GM12864 (cell line): Measurements from ENCODE around the gene COL10A1.

Source experiments
- DNase-seq: peaks from one replicate; pipeline ENCODE4 v3.0.0-alpha.2; 2011; ENCODE audit warnings: low read depth
- H3K4me3 ChIP-seq: 2 replicates; pipeline ENCODE4 v1.5.1; 2011; ENCODE audit warnings: mild to moderate bottlenecking, low read depth, low read length, control low read depth
- TF ChIP-seq, protein P1 (sequence below): IDR thresholded peaks from 2 replicates; pipeline ENCODE4 v1.5.1; 2011; ENCODE audit warnings: low read depth, mild to moderate bottlenecking, moderate library complexity, low read length, control low read depth, inconsistent platforms; ENCODE audit errors: missing control alignments

Gene COL10A1

DNA sequence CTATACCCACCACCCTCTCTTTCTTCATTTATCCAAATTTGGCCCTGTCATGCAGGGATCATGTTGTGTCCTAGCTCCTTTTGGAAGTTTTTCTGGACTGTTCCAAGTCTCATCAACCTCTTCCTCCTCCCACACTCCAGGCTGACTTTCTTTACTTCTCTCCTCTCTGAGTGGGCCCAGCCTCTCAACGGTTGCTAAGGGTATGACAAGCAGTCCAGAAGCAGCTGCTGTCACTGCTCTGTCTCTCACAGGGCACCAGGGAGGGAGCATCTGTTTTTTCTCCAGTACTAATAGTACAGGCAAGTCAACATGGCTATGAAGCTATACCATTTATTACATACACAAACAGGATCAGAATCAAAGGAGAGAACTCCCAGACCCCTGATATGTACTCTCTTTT lies 17.1 kb downstream of the COL10A1 start:
- H3K4me3 ChIP-seq = no peak overlapping the region
- no peak for DNase-seq
- TF ChIP-seq, protein P1, sequence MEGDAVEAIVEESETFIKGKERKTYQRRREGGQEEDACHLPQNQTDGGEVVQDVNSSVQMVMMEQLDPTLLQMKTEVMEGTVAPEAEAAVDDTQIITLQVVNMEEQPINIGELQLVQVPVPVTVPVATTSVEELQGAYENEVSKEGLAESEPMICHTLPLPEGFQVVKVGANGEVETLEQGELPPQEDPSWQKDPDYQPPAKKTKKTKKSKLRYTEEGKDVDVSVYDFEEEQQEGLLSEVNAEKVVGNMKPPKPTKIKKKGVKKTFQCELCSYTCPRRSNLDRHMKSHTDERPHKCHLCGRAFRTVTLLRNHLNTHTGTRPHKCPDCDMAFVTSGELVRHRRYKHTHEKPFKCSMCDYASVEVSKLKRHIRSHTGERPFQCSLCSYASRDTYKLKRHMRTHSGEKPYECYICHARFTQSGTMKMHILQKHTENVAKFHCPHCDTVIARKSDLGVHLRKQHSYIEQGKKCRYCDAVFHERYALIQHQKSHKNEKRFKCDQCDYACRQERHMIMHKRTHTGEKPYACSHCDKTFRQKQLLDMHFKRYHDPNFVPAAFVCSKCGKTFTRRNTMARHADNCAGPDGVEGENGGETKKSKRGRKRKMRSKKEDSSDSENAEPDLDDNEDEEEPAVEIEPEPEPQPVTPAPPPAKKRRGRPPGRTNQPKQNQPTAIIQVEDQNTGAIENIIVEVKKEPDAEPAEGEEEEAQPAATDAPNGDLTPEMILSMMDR = no peak

DNA sequence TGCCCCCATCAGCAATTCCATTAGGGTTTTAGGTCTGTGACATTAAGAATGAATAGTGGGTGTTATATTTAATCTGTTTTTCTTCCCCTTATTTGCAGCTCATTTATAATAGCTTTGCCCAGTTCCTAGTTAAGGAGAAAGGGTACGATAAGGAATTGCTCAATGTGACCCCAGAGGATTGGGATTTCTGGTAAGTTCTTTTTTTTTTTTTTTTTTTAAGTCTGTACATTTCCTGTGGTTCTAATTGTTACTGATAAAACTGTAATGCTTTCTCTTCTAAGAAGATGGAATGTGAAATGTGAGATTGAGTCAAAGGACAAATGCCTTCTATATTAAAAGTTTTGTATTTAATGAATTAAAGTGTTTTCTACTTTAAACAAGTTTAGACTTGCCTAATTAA lies 19.8 kb downstream of the COL10A1 start:
- TF ChIP-seq, protein P1 = no peak
- H3K4me3 ChIP-seq = no peak overlapping the region; the same call in 1 of the 2 replicates

DNA sequence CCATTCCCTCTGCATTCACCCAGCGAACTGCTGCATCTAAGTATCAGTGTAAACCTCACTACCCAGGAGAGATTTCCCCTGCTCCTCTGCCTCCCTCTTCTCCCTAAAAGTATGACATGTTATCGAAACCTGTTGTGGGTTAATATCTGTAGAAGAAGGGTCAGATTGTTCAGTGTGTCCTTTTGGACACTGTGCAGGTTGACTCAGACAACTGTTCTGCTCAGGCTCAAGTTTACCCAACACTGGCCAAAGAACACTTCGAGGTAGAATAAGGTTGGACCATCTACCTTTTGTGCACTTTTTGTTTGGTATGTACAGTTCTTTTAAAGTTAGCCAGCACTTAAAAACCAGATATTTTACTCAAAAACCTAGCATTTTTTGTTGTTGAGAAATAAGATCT lies 20.7 kb downstream of the COL10A1 start:
- no peak for DNase-seq
- TF ChIP-seq, protein P1 = no peak
- H3K4me3 ChIP-seq = no peak overlapping the region; the same call in 1 of the 2 replicates

More for the DNA sequence above, 19.8 kb downstream of the COL10A1 start:
- no peak for DNase-seq

DNA sequence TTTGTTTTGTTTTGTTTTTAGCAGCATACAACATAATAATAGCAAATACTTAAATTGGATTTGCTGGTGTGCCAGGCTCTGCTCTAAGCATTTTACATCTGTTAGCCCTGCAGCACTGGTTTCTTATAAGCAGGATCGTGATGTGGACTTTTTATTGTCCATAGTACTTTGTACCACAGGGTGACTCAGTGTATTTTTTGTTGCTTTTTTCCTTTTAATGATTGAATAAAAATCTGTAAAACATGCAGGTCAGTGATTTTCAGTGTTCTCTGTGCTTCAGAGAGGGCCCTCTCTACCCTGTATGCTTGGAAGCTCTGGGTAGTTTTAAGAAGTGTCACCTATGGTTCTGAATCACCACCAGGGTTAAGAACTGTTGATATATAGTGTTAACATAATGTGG lies 21.3 kb downstream of the COL10A1 start:
- TF ChIP-seq, protein P1 = no peak
- DNase-seq = no peak
- H3K4me3 ChIP-seq = no peak overlapping the region

DNA sequence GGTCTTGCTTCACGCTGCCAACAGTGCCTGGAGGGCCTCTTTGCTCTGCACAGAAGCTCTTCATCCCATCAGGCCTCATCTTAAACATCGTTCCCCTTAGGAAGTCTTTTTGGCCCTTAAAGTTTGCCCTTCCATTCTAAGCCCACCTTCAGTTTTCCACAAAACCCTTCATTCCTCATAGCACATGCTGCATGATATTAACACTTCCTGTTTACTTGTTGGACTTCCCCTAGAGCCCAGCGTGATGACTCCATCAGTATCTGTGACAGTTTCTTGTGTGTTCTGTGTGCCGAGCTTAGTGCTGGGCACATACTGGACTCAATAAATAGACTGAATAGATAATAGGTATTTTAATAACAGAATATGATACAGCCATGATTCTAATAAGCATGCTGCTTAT lies 23.1 kb downstream of the COL10A1 start:
- TF ChIP-seq, protein P1 = no peak
- H3K4me3 ChIP-seq = peak overlapping the region; percentile 82
- DNase-seq = no peak

DNA sequence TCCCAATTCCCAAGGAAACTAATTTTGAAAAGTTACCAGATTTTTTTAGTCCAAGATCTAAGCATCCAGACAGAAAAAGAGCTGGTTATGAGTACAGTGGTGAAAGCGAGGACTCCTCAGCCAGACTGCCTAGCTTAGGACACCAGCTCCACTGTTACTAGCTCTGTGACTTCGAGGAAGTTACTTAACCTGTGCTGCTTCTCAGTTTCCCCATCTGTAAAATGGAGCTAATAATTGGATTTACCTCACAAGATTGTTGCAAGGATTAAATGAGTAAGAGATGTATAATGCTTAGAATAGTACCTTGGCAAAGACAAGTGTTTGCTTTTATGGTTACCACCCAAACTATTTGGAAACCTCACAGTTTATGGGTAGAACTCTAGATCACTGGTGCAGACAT lies 24.1 kb downstream of the COL10A1 start:
- TF ChIP-seq, protein P1 = no peak
- no peak for DNase-seq
- H3K4me3 ChIP-seq = peak overlapping the region; percentile 82

DNA sequence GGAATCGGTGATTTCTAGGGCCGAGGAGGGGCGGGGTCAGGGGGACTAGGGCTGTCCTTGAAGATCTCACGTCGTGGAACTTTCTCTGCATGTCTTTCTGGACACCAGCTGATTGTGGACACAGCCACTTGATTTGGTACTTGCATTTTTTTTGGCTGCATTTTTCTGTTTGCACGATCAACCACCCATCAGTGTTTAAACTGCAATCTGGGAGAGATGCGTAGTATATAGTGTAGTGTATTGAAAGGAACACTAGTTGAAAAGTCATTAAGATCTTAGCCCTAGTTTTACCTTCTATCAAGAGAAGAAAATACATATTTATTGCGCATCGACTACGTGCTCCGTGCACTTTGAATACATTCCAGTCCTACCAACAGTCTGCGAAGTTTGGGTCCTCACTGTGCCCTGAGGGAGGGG lies 24.6 kb downstream of the COL10A1 start:
- peak overlapping the region; percentile 82 for H3K4me3 ChIP-seq
- TF ChIP-seq, protein P1 = no peak
- DNase-seq = no peak
